T-helper 2 cell treated with Interferon-gamma antibody and Interleukin-4, amounts not matched to agents 5 μg/mL and 100 μg/mL, for 36 hours (primary cell): ENCODE measurements around the gene RBMXL3.

Experiments used
- DNase-seq: peaks from one replicate; pipeline ENCODE4 v3.0.0; 2021; ENCODE audit warnings: low spot score
- H3K27ac Mint-ChIP-seq: one replicate; pipeline ENCODE4 v1.8.0; 2021; ENCODE audit warnings: mild to moderate bottlenecking, mixed read lengths
- H3K27me3 Mint-ChIP-seq: one replicate; pipeline ENCODE4 v1.8.0; 2021; ENCODE audit warnings: low read depth, mixed read lengths
- H3K36me3 Mint-ChIP-seq: one replicate; pipeline ENCODE4 v1.8.0; 2021; ENCODE audit warnings: low read depth, mixed read lengths
- H3K4me1 Mint-ChIP-seq: one replicate; pipeline ENCODE4 v1.8.0; 2021; ENCODE audit warnings: low read depth, mixed read lengths
- H3K4me3 Mint-ChIP-seq: one replicate; pipeline ENCODE4 v1.8.0; 2022; ENCODE audit warnings: mild to moderate bottlenecking, moderate library complexity, mixed read lengths
- H3K9me3 Mint-ChIP-seq: one replicate; pipeline ENCODE4 v1.8.0; 2021; ENCODE audit warnings: mixed read lengths

The RBMXL3 gene

GRCh38 chrX:115189110-115189509 is at the start of gene RBMXL3:
RBMXL3 (plus strand) TSS chrX:115189410; CDS start chrX:115189442, 32 bp downstream.
- no peak within 1 kb of the TSS for H3K4me3 Mint-ChIP-seq
- no peak for DNase-seq
- H3K27me3 Mint-ChIP-seq = no peaks in the 10 kb centered on the region
- H3K9me3 Mint-ChIP-seq = peaks cover 5% of the 10 kb centered on the region
- H3K4me1 Mint-ChIP-seq = no peaks in the 10 kb centered on the region
- H3K27ac Mint-ChIP-seq = no peak within 1 kb of the TSS
- H3K36me3 Mint-ChIP-seq = no peaks in the 10 kb centered on the region

GRCh38 chrX:115142057-115142456 is 47.2 kb upstream of the RBMXL3 start:
- no peak overlapping the region for H3K4me3 Mint-ChIP-seq
- H3K27me3 Mint-ChIP-seq = no peaks in the 10 kb centered on the region
- no peak for DNase-seq
- no peaks in the 10 kb centered on the region for H3K4me1 Mint-ChIP-seq
- H3K27ac Mint-ChIP-seq = no peak overlapping the region
- H3K9me3 Mint-ChIP-seq = no peaks in the 10 kb centered on the region
- no peaks in the 10 kb centered on the region for H3K36me3 Mint-ChIP-seq

- H3K27me3 Mint-ChIP-seq = no peaks in the 10 kb centered on the region
- no peak for DNase-seq
- no peaks in the 10 kb centered on the region for H3K36me3 Mint-ChIP-seq
- H3K4me3 Mint-ChIP-seq = no peak overlapping the region
- no peak overlapping the region for H3K27ac Mint-ChIP-seq
- H3K4me1 Mint-ChIP-seq = no peaks in the 10 kb centered on the region
- no peaks in the 10 kb centered on the region for H3K9me3 Mint-ChIP-seq
Measured at GRCh38 chrX:115147220-115147619, 42.0 kb upstream of the RBMXL3 start.

- Mint-ChIP-seq H3K27ac (no peak overlapping the region), H3K4me3 (no peak overlapping the region), H3K27me3 (no peaks in the 10 kb centered on the region), H3K9me3 (no peaks in the 10 kb centered on the region), H3K4me1 (no peaks in the 10 kb centered on the region), H3K36me3 (no peaks in the 10 kb centered on the region)
- DNase-seq = no peak
Measured at GRCh38 chrX:115173181-115173580, 16.0 kb upstream of the RBMXL3 start.

GRCh38 chrX:115174548-115174947 is 14.7 kb upstream of the RBMXL3 start:
- Mint-ChIP-seq H3K36me3 (no peaks in the 10 kb centered on the region), H3K27me3 (no peaks in the 10 kb centered on the region), H3K9me3 (no peaks in the 10 kb centered on the region), H3K27ac (no peak overlapping the region), H3K4me1 (no peaks in the 10 kb centered on the region), H3K4me3 (no peak overlapping the region)
- no peak for DNase-seq

GRCh38 chrX:115177932-115178331 is 11.3 kb upstream of the RBMXL3 start:
- Mint-ChIP-seq H3K27ac (no peak overlapping the region), H3K27me3 (no peaks in the 10 kb centered on the region), H3K36me3 (no peaks in the 10 kb centered on the region), H3K9me3 (no peaks in the 10 kb centered on the region), H3K4me1 (no peaks in the 10 kb centered on the region), H3K4me3 (no peak overlapping the region)
- DNase-seq = no peak

- Mint-ChIP-seq H3K4me3 (no peak overlapping the region), H3K9me3 (no peaks in the 10 kb centered on the region), H3K27me3 (no peaks in the 10 kb centered on the region), H3K36me3 (no peaks in the 10 kb centered on the region), H3K27ac (no peak overlapping the region), H3K4me1 (no peaks in the 10 kb centered on the region)
- DNase-seq = no peak
Measured at GRCh38 chrX:115178473-115178872, 10.7 kb upstream of the RBMXL3 start.

GRCh38 chrX:115183980-115184379 is 5.2 kb upstream of the RBMXL3 start:
- Mint-ChIP-seq H3K36me3 (no peaks in the 10 kb centered on the region), H3K27me3 (no peaks in the 10 kb centered on the region), H3K27ac (no peak overlapping the region), H3K4me1 (no peaks in the 10 kb centered on the region), H3K4me3 (no peak overlapping the region), H3K9me3 (peaks cover 2% of the 10 kb centered on the region)
- no peak for DNase-seq

- Mint-ChIP-seq H3K4me1 (no peaks in the 10 kb centered on the region), H3K27ac (no peak overlapping the region), H3K27me3 (no peaks in the 10 kb centered on the region), H3K4me3 (no peak overlapping the region), H3K36me3 (no peaks in the 10 kb centered on the region), H3K9me3 (peaks cover 5% of the 10 kb centered on the region)
- DNase-seq = no peak
Measured at GRCh38 chrX:115189646-115190635, 731 bp downstream of the RBMXL3 start.

- Mint-ChIP-seq H3K36me3 (no peaks in the 10 kb centered on the region), H3K9me3 (peaks cover 5% of the 10 kb centered on the region), H3K4me3 (no peak overlapping the region), H3K4me1 (no peaks in the 10 kb centered on the region), H3K27ac (no peak overlapping the region), H3K27me3 (no peaks in the 10 kb centered on the region)
- no peak for DNase-seq
Measured at GRCh38 chrX:115190636-115191489, 1.7 kb downstream of the RBMXL3 start.

- Mint-ChIP-seq H3K27ac (no peak overlapping the region), H3K4me3 (no peak overlapping the region), H3K36me3 (no peaks in the 10 kb centered on the region), H3K27me3 (no peaks in the 10 kb centered on the region), H3K9me3 (peaks cover 5% of the 10 kb centered on the region), H3K4me1 (no peaks in the 10 kb centered on the region)
- no peak for DNase-seq
Measured at GRCh38 chrX:115191490-115192243, 2.5 kb downstream of the RBMXL3 start.

- H3K9me3 Mint-ChIP-seq = peaks cover 5% of the 10 kb centered on the region
- no peaks in the 10 kb centered on the region for H3K36me3 Mint-ChIP-seq
- no peak overlapping the region for H3K4me3 Mint-ChIP-seq
- H3K27me3 Mint-ChIP-seq = no peaks in the 10 kb centered on the region
- no peaks in the 10 kb centered on the region for H3K4me1 Mint-ChIP-seq
- DNase-seq = no peak
- H3K27ac Mint-ChIP-seq = no peak overlapping the region
Measured at GRCh38 chrX:115192244-115192700, 3.1 kb downstream of the RBMXL3 start.

GRCh38 chrX:115204040-115204439 is 14.8 kb downstream of the RBMXL3 start:
- Mint-ChIP-seq H3K27ac (no peak overlapping the region), H3K4me1 (no peaks in the 10 kb centered on the region)

More at GRCh38 chrX:115204040-115204439, 14.8 kb downstream of the RBMXL3 start:
- Mint-ChIP-seq H3K27me3 (no peaks in the 10 kb centered on the region), H3K4me3 (no peak overlapping the region), H3K9me3 (no peaks in the 10 kb centered on the region), H3K36me3 (no peaks in the 10 kb centered on the region)
- no peak for DNase-seq
